MCF 10A (cell line): ENCODE data around the gene MOXD1. TPM values are rescaled to one million over a fixed set of nuclear protein-coding genes. Genes with fewer than 3 reads are reported as not detected.

ENCODE experiments used
- BruUV-seq: library from RNA; stranded (reverse); fragments of 400-500 nt; replicated peaks from 2 replicates; lab custom pipeline; 2021; lab: Mats Ljungman, UMichigan
- CTCF ChIA-PET: fragments of 300-600 bp; sonication (Branson Sonifier 250); formaldehyde crosslinking; extraction: SDS; loops from one replicate; lab custom pipeline; 2021; ENCODE audit warnings: antibody characterized with exemption, inconsistent platforms; lab: Yijun Ruan, JAX
- POLR2A ChIA-PET: fragments of 300-600, 350-650 bp; sonication (Branson Sonifier 250); formaldehyde crosslinking; extraction: SDS; loops from one replicate; lab custom pipeline; 2020; ENCODE audit warnings: antibody characterized with exemption, inconsistent platforms; lab: Yijun Ruan, JAX
- DNase-seq: peaks from one replicate; pipeline ENCODE4 v3.0.0-alpha.2; 2018; ENCODE audit not compliant: unreplicated experiment
- H3K27ac Mint-ChIP-seq: one replicate; pipeline ENCODE4 v1.8.0; 2022; ENCODE audit warnings: mild to moderate bottlenecking, low read depth, mixed read lengths; ENCODE audit not compliant: unreplicated experiment
- H3K27me3 Mint-ChIP-seq: one replicate; pipeline ENCODE4 v1.8.0; 2022; ENCODE audit warnings: mixed read lengths; ENCODE audit not compliant: insufficient read depth, unreplicated experiment
- H3K36me3 Mint-ChIP-seq: one replicate; pipeline ENCODE4 v1.8.0; 2022; ENCODE audit warnings: mild to moderate bottlenecking, moderate library complexity, mixed read lengths; ENCODE audit not compliant: insufficient read depth, unreplicated experiment
- H3K4me1 Mint-ChIP-seq: one replicate; pipeline ENCODE4 v1.8.0; 2022; ENCODE audit warnings: mixed read lengths; ENCODE audit not compliant: insufficient read depth, unreplicated experiment
- H3K4me3 Mint-ChIP-seq: one replicate; pipeline ENCODE4 v1.8.0; 2022; ENCODE audit warnings: mild to moderate bottlenecking, moderate library complexity, mixed read lengths; ENCODE audit not compliant: unreplicated experiment
- H3K9me3 Mint-ChIP-seq: one replicate; pipeline ENCODE4 v1.8.0; 2022; ENCODE audit warnings: mixed read lengths; ENCODE audit not compliant: unreplicated experiment
- CTCF ChIP-seq: fragments of 200-600 bp; IDR thresholded peaks from one replicate; pipeline ENCODE4 v1.8.0; 2022; ENCODE audit warnings: antibody characterized with exemption, mild to moderate bottlenecking; ENCODE audit not compliant: unreplicated experiment
- intact Hi-C: fragments of 100-400 bp; cut with micrococcal nuclease; formaldehyde crosslinking; loops from 2 replicates; pipeline ENCODE4 v1.14.1; 2022
- total RNA-seq: library from RNA; stranded (reverse); gene quantifications from 2 replicates; pipeline ENCODE4 v1.2.3, GENCODE V29; 2022

The MOXD1 gene
- total RNA-seq, 1 experiment from 2014 or later = 0.09 TPM

- POLR2A ChIA-PET = no interaction called here
- H3K4me3 Mint-ChIP-seq = no peak overlapping the region
- H3K27ac Mint-ChIP-seq = no peak overlapping the region
- H3K36me3 Mint-ChIP-seq = no peaks in the 10 kb centered on the region
- TF ChIP-seq CTCF = no peak
- intact Hi-C loops = no loop called here
- no peaks in the 10 kb centered on the region for H3K27me3 Mint-ChIP-seq
- no peak for DNase-seq
- CTCF ChIA-PET = interaction anchor here (1.1 to 2.0 kb wide), 2 partner anchors 122 to 144 kb away, joined by 3 to 5 read pairs; no protein-coding TSS in a partner anchor
- BruUV-seq = no TSS peak
- H3K9me3 Mint-ChIP-seq = peaks cover 8% of the 10 kb centered on the region
- H3K4me1 Mint-ChIP-seq = no peaks in the 10 kb centered on the region
Measured at GRCh38 chr6:132423839-132424238, 22.6 kb upstream of the MOXD1 start.

- DNase-seq = no peak
- BruUV-seq = no TSS peak
- no peak for TF ChIP-seq CTCF
- Mint-ChIP-seq H3K27ac (no peak overlapping the region), H3K36me3 (no peaks in the 10 kb centered on the region), H3K4me3 (no peak overlapping the region), H3K4me1 (no peaks in the 10 kb centered on the region), H3K27me3 (peaks cover 8% of the 10 kb centered on the region), H3K9me3 (peaks cover 8% of the 10 kb centered on the region)
- intact Hi-C loops = no loop called here
- ChIA-PET POLR2A (no interaction called here), CTCF (interaction anchor here (0.6 to 0.7 kb wide), 2 partner anchors 48 to 503 kb away, joined by 3 read pairs; no protein-coding TSS in a partner anchor)
Measured at GRCh38 chr6:132418235-132418965, 17.1 kb upstream of the MOXD1 start.

- no peaks in the 10 kb centered on the region for H3K36me3 Mint-ChIP-seq
- H3K9me3 Mint-ChIP-seq = no peaks in the 10 kb centered on the region
- ChIA-PET POLR2A (no interaction called here), CTCF (no interaction called here)
- TF ChIP-seq CTCF = no peak
- BruUV-seq = no TSS peak
- H3K4me3 Mint-ChIP-seq = no peak overlapping the region
- no peak overlapping the region for H3K27ac Mint-ChIP-seq
- peaks cover 11% of the 10 kb centered on the region for H3K27me3 Mint-ChIP-seq
- H3K4me1 Mint-ChIP-seq = no peaks in the 10 kb centered on the region
- no peak for DNase-seq
- intact Hi-C loops = no loop called here
Measured at GRCh38 chr6:132414761-132415160, 13.5 kb upstream of the MOXD1 start.

- BruUV-seq = no TSS peak
Measured at GRCh38 chr6:132414322-132414721, 13.0 kb upstream of the MOXD1 start.

More at GRCh38 chr6:132414322-132414721, 13.0 kb upstream of the MOXD1 start:
- H3K9me3 Mint-ChIP-seq = no peaks in the 10 kb centered on the region
- no peak overlapping the region for H3K4me3 Mint-ChIP-seq
- no peaks in the 10 kb centered on the region for H3K36me3 Mint-ChIP-seq
- H3K4me1 Mint-ChIP-seq = no peaks in the 10 kb centered on the region
- intact Hi-C loops = no loop called here
- ChIA-PET POLR2A (no interaction called here), CTCF (no interaction called here)
- no peak overlapping the region for H3K27ac Mint-ChIP-seq
- DNase-seq = no peak
- no peak for TF ChIP-seq CTCF
- peaks cover 11% of the 10 kb centered on the region for H3K27me3 Mint-ChIP-seq
